AG09309 (cell line): Measurements from ENCODE around the gene XKR7.
"Not testable (repeated sequence)": the region's sequence is repeated elsewhere in the genome, so short reads cannot be mapped to it uniquely, and the experiment has no call there.

Source experiments
- DNase-seq: peaks from one replicate; pipeline ENCODE4 v3.0.0-alpha.2; 2010; ENCODE audit warnings: low read depth
- H3K4me3 ChIP-seq: 2 replicates; pipeline ENCODE4 v1.5.1; 2011; ENCODE audit warnings: mild to moderate bottlenecking, low read depth, low read length, moderate library complexity; ENCODE audit not compliant: control insufficient read depth
- CTCF ChIP-seq: IDR thresholded peaks from 2 replicates; pipeline ENCODE4 v1.5.1; 2011; ENCODE audit warnings: mild to moderate bottlenecking, low read depth, low read length, inconsistent platforms; ENCODE audit not compliant: insufficient read depth, control insufficient read depth; ENCODE audit errors: missing control alignments

XKR7 gene

GRCh38 chr20:32027643-32028042 lies 59.7 kb downstream of the XKR7 start:
- no peak for DNase-seq
- no peak overlapping the region for H3K4me3 ChIP-seq
- no peak for TF ChIP-seq CTCF

GRCh38 chr20:32028647-32029372 lies 60.9 kb downstream of the XKR7 start:
- no peak overlapping the region for H3K4me3 ChIP-seq
- DNase-seq = no peak
- TF ChIP-seq CTCF = no peak

GRCh38 chr20:32029561-32029960 lies 61.6 kb downstream of the XKR7 start:
- TF ChIP-seq CTCF = no peak
- H3K4me3 ChIP-seq = no peak overlapping the region
- DNase-seq = no peak

GRCh38 chr20:32031007-32031958 lies 63.3 kb downstream of the XKR7 start:
- peak overlapping the region; percentile 22 for H3K4me3 ChIP-seq
- peak; percentile 37 for DNase-seq
- peak; percentile 82 for TF ChIP-seq CTCF

- TF ChIP-seq CTCF = no peak
Observed at GRCh38 chr20:32033316-32033715, 65.4 kb downstream of the XKR7 start.

GRCh38 chr20:32033721-32034120 lies 65.8 kb downstream of the XKR7 start:
- H3K4me3 ChIP-seq, DNase-seq: not testable (repeated sequence)

More at GRCh38 chr20:32033316-32033715, 65.4 kb downstream of the XKR7 start:
- no peak for DNase-seq
- no peak overlapping the region for H3K4me3 ChIP-seq
